Upper lobe of left lung (tissue), 6 donors: Measurements from ENCODE around the gene TEAD3. TPM values are rescaled to one million over a fixed set of nuclear protein-coding genes. Genes with fewer than 3 reads are reported as not detected.

Experiments used
- ATAC-seq, 2 donors: fragments of 200-7000 bp; cut with Tn5 transposase; one replicate each; pipeline ENCODE4 v1.9.1; 2022; ENCODE audit warnings: mild to moderate bottlenecking in 2 of 2, moderate library complexity in 2 of 2; ENCODE audit not compliant: low FRiP score in 2 of 2
- DNase-seq, 2 donors: peaks; one replicate each; pipeline ENCODE4 v3.0.0-alpha.2; 2019 to 2020
- H3K27ac ChIP-seq, 4 donors: fragments of 200-600 bp; sonication (generic); one replicate each; pipeline ENCODE4 v1.5.1; 2016 to 2019
- H3K27me3 ChIP-seq, 4 donors: fragments of 200-600 bp; sonication (generic); one replicate each; pipeline ENCODE4 v1.5.1; 2017 to 2019
- H3K36me3 ChIP-seq, 4 donors: fragments of 200-600 bp; sonication (generic); one replicate each; pipeline ENCODE4 v1.5.1; 2016 to 2019
- H3K4me1 ChIP-seq, 4 donors: fragments of 200-600 bp; sonication (generic); one replicate each; pipeline ENCODE4 v1.5.1; 2018 to 2019
- H3K4me3 ChIP-seq, 4 donors: fragments of 200-600 bp; sonication (generic); one replicate each; pipeline ENCODE4 v1.5.1; 2017 to 2019; ENCODE audit warnings: mild to moderate bottlenecking in 2 of 4, moderate library complexity in 1 of 4
- H3K9me3 ChIP-seq, 4 donors: fragments of 200-600 bp; sonication (generic); one replicate each; pipeline ENCODE4 v1.5.1; 2018 to 2019
- EP300 ChIP-seq, 4 donors: sonication (generic); formaldehyde crosslinking; IDR thresholded peaks; one replicate each; pipeline ENCODE4 v1.5.1; 2017; ENCODE audit warnings: antibody characterized with exemption in 4 of 4, control low read depth in 2 of 4
- POLR2A ChIP-seq, 4 donors: fragments of 450-650 bp; IDR thresholded peaks; one replicate each; pipeline ENCODE4 v1.5.1; 2016 to 2017; ENCODE audit warnings: antibody characterized with exemption in 4 of 4, mild to moderate bottlenecking in 2 of 4
- POLR2AphosphoS5 ChIP-seq, 2 donors: sonication (generic); formaldehyde crosslinking; IDR thresholded peaks; one replicate each; pipeline ENCODE4 v1.5.1; 2017; ENCODE audit warnings: antibody characterized with exemption in 2 of 2
- WGBS, 2 donors: methylation state at CpG; one replicate each; pipeline ENCODE4 v1.1.5; 2017 to 2018; 5-methylcytosine and 5-hydroxymethylcytosine counted together
- total RNA-seq, 6 donors: library from RNA; depleted of rRNA in 4 of 6; stranded (reverse); fragments of >200 nt in 4 of 6; gene quantifications; one replicate each; pipeline versions ENCODE4 v1.1.0 to v1.2.1, GENCODE V29; 2016 to 2021
- TF ChIP-seq, protein P1 (sequence below), 6 experiments: fragments of 450-650 bp in 4 of 6; fragments of 200-600 bp in 2 of 6; sonication (generic) in 2 of 6; IDR thresholded peaks; one replicate each; pipeline ENCODE4 v1.5.1; 2016 to 2019; ENCODE audit warnings: antibody characterized with exemption in 6 of 6
- donor health status: DM: no; HTN: no; CAD: no; lungs with moderate emphysema.
- donor health status: DM: no; HTN: yes; CAD: no; lungs with severe emphysema.

Gene TEAD3
- total RNA-seq, 6 donors from 2014 or later: 19.0 to 28.2 (median 21.2) TPM

DNA sequence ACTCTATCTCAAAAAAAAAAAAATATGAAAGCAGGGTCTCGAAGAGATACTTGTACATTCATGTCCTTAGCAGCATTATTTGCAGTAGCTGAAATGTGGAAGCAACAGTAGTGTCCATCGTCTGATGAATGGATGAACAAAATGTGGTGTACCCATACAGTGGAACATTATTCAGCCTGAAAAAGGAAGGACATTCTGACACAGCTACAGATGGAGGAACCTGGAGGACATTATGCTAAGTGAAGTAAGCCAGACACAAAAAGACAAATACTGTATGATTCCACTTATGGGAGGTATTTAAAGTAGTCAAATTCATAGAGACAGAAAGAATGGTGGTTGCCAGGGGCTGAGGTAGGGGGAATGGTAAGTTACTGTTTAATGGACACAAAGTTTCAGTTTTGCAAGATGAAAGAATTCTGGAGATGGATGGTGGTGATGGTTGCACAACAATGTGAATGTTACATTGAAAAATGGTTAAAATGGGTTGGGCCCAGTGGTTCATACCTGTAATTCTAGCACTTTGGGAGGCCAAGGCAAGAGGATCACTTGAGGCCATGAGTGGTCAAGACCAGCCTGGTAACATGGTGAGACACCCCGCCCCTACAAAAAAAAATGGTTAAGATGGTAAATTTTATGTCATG lies 27.6 kb upstream of the TEAD3 start:
- H3K27me3 ChIP-seq: no peaks in the 10 kb centered on the region
- H3K4me3 ChIP-seq: no peak overlapping the region
- DNase-seq: no peak
- ATAC-seq: no peak
- no peaks in the 10 kb centered on the region for H3K36me3 ChIP-seq
- TF ChIP-seq, protein P1, sequence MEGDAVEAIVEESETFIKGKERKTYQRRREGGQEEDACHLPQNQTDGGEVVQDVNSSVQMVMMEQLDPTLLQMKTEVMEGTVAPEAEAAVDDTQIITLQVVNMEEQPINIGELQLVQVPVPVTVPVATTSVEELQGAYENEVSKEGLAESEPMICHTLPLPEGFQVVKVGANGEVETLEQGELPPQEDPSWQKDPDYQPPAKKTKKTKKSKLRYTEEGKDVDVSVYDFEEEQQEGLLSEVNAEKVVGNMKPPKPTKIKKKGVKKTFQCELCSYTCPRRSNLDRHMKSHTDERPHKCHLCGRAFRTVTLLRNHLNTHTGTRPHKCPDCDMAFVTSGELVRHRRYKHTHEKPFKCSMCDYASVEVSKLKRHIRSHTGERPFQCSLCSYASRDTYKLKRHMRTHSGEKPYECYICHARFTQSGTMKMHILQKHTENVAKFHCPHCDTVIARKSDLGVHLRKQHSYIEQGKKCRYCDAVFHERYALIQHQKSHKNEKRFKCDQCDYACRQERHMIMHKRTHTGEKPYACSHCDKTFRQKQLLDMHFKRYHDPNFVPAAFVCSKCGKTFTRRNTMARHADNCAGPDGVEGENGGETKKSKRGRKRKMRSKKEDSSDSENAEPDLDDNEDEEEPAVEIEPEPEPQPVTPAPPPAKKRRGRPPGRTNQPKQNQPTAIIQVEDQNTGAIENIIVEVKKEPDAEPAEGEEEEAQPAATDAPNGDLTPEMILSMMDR (IDR thresholded peaks at IDR 0.05): no peak
- no peaks in the 10 kb centered on the region for H3K9me3 ChIP-seq
- no peak overlapping the region for H3K27ac ChIP-seq
- H3K4me1 ChIP-seq: peaks cover 0 to 12% (median 9%) of the 10 kb centered on the region in 4 donors
- 82 to 94% methylated on average over 3 of the region's 3 CpGs for WGBS, 2 donors

DNA sequence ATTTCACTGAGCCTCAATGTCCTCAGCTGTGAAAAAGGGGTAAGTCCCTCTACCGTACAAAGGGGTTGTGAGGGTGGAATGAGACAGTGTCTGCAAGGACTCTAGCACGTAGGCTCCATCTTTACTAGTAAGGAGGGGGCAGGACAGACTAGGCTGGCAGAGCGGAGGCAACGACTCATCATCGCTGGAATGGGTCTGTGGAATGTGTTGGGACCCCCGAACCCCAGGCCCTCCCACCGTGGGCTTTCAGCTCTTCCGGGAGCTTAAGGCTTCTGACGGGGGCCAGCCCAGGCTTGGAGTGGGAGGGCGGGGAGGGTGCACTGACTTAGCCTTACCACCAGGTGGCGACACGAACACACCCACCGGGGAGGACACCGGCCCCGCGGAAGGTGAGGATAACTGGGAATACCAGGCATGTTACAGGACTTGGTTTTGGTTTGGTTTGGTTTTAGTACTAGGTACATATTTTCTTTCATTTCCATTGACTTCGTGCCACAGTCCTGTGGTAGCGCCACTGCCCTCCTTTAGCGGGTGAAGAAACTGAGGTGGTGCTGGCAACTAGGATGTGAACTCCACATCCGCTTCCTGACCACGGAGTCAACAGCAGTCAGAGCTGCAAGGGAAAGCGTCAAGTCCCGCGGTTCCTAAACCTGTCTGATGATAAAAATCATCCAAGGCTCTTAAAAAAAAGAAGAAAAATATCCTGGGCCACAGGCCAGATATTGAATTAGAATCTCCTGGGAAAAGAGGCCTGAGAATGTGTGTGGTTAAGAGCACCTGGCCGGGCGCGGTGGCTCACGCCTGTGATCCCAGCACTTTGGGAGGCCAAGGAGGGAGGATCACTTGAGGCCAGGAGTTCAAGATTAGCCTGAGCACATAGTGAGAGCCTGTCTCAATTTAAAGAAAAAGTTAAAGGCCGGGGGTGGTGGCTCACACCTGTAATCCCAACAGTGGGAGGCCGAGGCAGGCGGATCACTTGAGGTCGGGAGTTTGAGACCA lies 26.1 kb upstream of the TEAD3 start:
- H3K4me3 ChIP-seq: peak overlapping the region in 2 of 4 donors; percentile 21 to 37
- ATAC-seq (peak; percentile 91 to 93), DNase-seq (peak; percentile 69 to 78)
- H3K27me3 ChIP-seq: no peaks in the 10 kb centered on the region
- peak overlapping the region in 2 of 4 donors; percentile 4 to 27 for H3K27ac ChIP-seq
- H3K9me3 ChIP-seq: no peaks in the 10 kb centered on the region
- TF ChIP-seq POLR2A (IDR thresholded peaks at IDR 0.05) (no peak), EP300 (IDR thresholded peaks at IDR 0.05) (no peak)
- TF ChIP-seq, protein P1 (IDR thresholded peaks at IDR 0.05): peak; percentile 95 to 100 (median 96)
- peaks cover 0 to 12% (median 9%) of the 10 kb centered on the region in 4 donors for H3K4me1 ChIP-seq
- WGBS, 2 donors: 32 to 33% methylated on average over 28 to 32 of the region's 32 CpGs
- no peaks in the 10 kb centered on the region for H3K36me3 ChIP-seq

DNA sequence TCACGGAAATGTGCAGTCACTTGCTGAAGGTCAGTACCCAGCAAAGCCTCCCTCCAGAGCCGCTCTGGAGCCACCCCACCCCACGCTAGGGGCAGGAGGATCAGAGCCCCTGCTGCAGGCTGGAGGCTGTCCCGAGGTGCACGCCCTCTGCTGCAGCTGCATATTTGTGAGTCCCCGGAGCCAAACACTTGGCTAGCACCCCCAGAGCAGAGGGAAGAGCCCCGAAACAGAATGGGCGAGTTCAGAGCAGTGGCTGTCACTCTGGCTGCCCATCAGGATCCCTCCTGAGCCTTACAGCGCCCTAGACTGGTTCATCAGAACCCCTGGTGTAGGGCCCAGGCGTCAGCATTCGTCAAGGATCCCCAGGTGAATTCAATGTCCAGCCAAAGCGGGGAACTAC lies 25.3 kb upstream of the TEAD3 start:
- Histone ChIP-seq H3K27ac (no peak overlapping the region), H3K36me3 (no peaks in the 10 kb centered on the region), H3K4me1 (peaks cover 0 to 12% (median 9%) of the 10 kb centered on the region in 4 donors), H3K4me3 (no peak overlapping the region), H3K9me3 (no peaks in the 10 kb centered on the region), H3K27me3 (no peaks in the 10 kb centered on the region)
- ATAC-seq (no peak), DNase-seq (no peak)
- TF ChIP-seq, protein P1 (IDR thresholded peaks at IDR 0.05): no peak
- TF ChIP-seq POLR2A (IDR thresholded peaks at IDR 0.05) (no peak), EP300 (IDR thresholded peaks at IDR 0.05) (no peak), POLR2AphosphoS5 (IDR thresholded peaks at IDR 0.05) (no peak)
- 70 to 86% methylated on average over 7 to 12 of the region's 12 CpGs for WGBS, 2 donors

DNA sequence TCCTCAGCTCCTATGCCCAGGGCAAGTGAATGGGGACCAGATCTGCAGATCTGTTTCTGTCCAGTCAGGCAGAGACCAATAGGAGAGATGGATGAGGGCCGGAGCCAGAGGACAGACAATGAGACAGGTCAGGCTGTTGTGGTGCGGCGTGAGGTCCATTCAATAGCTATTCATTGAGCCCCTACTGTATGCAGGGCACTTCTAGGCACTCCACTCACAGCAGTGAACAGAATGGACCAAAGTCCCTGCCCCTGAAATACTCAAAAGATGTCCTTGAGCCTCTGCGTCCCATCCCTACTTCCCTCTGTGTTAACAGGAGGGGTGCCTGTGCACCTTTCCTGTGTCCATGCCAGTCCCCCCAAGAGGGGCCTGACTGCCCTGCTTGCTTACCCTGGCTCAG lies 24.4 kb upstream of the TEAD3 start:
- DNase-seq (no peak), ATAC-seq (no peak)
- Histone ChIP-seq H3K4me3 (no peak overlapping the region), H3K27me3 (no peaks in the 10 kb centered on the region), H3K9me3 (no peaks in the 10 kb centered on the region), H3K36me3 (no peaks in the 10 kb centered on the region), H3K4me1 (peaks cover 0 to 12% (median 9%) of the 10 kb centered on the region in 4 donors), H3K27ac (no peak overlapping the region)
- WGBS, 2 donors: 96 to 97% methylated on average over 4 of the region's 4 CpGs
- TF ChIP-seq, protein P1 (IDR thresholded peaks at IDR 0.05): no peak
